GM23338 (cell line): ENCODE results near the gene FCRL1. TPM values are rescaled to one million over a fixed set of nuclear protein-coding genes. Genes with fewer than 3 reads are reported as not detected.

Experiments used
- ETS1 ChIP-seq: IDR thresholded peaks from 2 replicates; pipeline ENCODE4 v1.6.1; 2016; ENCODE audit warnings: antibody characterized with exemption
- REST ChIP-seq: IDR thresholded peaks from one replicate; pipeline ENCODE4 v1.6.1; 2018; ENCODE audit warnings: antibody characterized with exemption; ENCODE audit not compliant: unreplicated experiment
- polyA plus RNA-seq: library from polyadenylated mRNA; unstranded; fragments of >200 nt; fragmentation: Nextera tagmentation; extraction: Ambion mirVana; gene quantifications from 2 replicates; pipeline ENCODE4 v1.2.1, GENCODE V29; 2016
- small RNA-seq: library from RNA; depleted of rRNA; stranded (forward); fragments of <200 nt; gene quantifications from one replicate; pipeline ENCODE3, GENCODE V24; 2014; ENCODE audit warnings: low replicate concordance
- total RNA-seq: library from RNA; depleted of rRNA; stranded (reverse); fragments of >200 nt; shearing (Covaris generic); gene quantifications from 2 replicates; pipeline ENCODE4 v1.2.3, GENCODE V29; 2014; rRNA removed

FCRL1 gene
- total and polyA plus RNA-seq, 2 experiments from 2014 or later = not detected

- TF ChIP-seq REST (no peak), ETS1 (no peak)
Measured at GRCh38 chr1:157748262-157748817, 71.6 kb downstream of the FCRL1 start (continued).

Small RNA genes lying within 50 kb of the gene (small RNA-seq; reads per million reads assigned to genes)
- not detected for gene MRPS21P2

Other genes starting within 250 kb of the FCRL1 start
- not detected in 2 replicates for gene FCRL4, start 222.0 kb downstream of the FCRL1 start, total RNA-seq
- not detected in 2 replicates for gene FCRL4, start 222.0 kb downstream of the FCRL1 start, polyA plus RNA-seq
- gene FCRL3, start 119.4 kb downstream of the FCRL1 start, total RNA-seq = not detected in 2 replicates
- gene FCRL3, start 119.4 kb downstream of the FCRL1 start, polyA plus RNA-seq = not detected in 2 replicates
- not detected in 2 replicates for gene FCRL2, start 43.0 kb downstream of the FCRL1 start, total RNA-seq
- gene FCRL2, start 43.0 kb downstream of the FCRL1 start, polyA plus RNA-seq = not detected in 2 replicates
- not detected in 2 replicates for gene CD5L, start 21.7 kb upstream of the FCRL1 start, total RNA-seq
- gene CD5L, start 21.7 kb upstream of the FCRL1 start, polyA plus RNA-seq = not detected in 2 replicates
- 35.2 and 41.0 TPM in 2 replicates for gene KIRREL1, start 173.5 kb upstream of the FCRL1 start, total RNA-seq
- gene KIRREL1, start 173.5 kb upstream of the FCRL1 start, polyA plus RNA-seq = 5.1 and 5.6 TPM in 2 replicates